ENCODE data around the gene CCL25.
"Not testable (repeated sequence)": the region's sequence is repeated elsewhere in the genome, so short reads cannot be mapped to it uniquely, and the experiment has no call there.

CCL25 gene, protein sequence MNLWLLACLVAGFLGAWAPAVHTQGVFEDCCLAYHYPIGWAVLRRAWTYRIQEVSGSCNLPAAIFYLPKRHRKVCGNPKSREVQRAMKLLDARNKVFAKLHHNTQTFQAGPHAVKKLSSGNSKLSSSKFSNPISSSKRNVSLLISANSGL

DNA sequence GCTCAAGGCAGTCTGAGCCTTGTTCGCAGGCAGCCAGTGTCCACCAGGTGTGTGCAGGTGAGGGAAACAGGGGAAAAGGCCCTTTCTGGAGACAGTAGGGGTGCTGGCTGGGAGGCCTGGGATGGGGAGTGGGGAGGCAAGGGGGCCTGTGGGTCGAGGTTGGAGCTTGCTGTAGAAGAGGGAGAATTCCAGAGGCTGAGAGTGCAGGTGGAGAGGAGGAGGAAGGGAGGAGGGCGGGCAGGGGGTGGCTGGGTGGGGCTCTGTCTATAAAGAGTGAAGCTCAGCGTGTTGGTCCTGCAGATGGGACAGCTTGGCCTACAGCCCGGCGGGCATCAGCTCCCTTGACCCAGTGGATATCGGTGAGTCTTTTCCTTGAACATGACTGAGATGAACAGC is at the start of gene CCL25:
Gene CCL25, plus strand, starts transcription at position 297 of the 396 bp plus-strand sequence. CDS start 290 bp downstream, outside the sequence.
- no peak for DNase-seq

DNA sequence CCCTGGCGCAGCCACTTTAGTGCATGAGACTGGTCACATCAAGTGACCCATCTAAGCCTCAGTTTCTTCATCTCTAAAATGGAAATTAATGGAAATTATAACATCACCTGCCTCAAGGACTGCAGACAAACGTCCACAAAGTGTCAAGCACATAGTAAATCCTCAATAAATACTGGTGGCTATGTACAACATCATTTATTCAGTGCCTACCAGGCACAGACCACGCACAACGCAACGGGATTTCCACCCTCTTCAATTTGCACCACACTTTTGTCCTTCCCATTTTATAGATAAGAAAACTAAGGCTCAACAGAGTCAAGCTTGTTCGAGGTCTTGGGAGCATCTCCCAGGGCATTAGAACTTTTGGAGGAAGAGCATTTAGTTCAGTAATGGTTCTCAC is 48.6 kb upstream of the CCL25 start:
- no peak for DNase-seq

DNA sequence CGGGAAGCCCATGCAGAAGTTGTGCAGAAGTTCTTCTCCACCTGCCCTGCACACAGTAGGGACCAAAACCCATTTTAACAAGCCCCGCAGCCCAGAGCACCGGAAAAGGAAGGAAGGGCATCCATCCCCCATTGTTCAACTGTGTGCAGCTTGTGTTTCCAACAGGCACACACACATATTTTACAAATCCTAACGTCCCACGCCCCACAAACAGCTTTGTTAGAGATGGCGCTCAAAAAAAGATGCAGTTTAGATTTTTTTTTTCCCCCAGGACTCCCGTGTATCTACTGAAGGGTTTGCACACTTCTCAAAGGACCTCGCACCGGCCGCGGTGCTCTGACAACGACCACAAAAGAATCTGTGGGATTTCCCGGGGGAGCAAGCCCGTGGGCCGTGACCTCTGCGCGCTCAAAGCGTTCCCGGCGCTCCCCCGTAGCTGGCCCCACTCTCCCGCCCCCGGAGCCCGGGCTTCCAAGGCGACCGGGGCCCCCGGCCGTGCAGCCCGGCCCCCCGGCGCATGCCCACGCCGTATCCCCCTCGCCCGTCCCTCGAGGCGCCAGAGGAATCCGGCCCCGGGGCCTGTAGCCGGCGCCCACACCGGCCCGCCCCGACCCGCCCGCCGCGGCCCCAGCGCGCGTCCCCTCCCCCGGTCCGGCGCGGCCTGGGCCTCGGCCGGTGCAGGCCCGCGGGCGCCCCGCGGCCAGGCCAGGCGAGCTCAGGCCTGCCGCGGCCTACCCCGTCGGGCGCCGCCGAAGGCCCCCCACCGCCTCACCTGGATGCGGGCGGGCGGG is 47.6 kb upstream of the CCL25 start:
- DNase-seq: peak; percentile 6

DNA sequence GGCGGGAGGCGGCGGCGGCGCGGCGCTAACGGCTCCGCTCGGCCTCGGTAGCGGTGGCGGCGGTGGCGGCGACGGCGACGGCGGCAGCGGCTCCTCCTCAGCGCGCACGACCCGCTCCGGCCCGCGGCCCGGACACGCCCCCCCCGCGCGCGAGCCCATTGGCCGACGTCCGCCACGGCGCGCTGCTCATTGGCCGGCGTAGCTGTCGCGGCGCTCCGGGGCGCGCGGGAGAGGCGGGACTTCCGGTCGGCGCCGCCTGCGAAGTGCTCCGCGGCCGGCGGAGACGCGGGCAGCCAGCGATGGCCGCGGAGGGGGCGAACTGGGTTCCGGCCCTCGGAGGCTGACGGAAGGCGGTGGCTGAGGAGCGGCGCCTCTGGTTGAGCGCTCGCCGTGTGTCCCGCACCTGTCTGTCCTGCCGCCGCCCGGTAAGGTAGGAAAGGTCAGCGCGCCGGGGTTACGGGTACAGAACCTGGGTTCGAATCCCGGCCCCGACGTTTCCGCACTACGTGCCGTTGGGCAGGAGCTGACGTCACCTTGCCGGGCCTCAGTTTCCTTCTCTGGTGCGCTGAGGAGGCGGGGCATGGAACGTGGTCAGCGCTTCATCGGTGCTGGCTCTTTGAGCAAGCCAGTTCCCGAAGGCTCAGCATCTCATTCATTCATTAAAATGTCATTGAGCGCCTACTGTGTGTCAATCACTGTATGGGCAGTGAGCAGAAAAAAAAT is 46.9 kb upstream of the CCL25 start, which contains the start of gene ELAVL1:
Gene ELAVL1, minus strand, starts transcription at position 108 of the 723 bp plus-strand sequence. CDS start 13,826 bp downstream, outside the sequence.
- peak; percentile 85 for DNase-seq

DNA sequence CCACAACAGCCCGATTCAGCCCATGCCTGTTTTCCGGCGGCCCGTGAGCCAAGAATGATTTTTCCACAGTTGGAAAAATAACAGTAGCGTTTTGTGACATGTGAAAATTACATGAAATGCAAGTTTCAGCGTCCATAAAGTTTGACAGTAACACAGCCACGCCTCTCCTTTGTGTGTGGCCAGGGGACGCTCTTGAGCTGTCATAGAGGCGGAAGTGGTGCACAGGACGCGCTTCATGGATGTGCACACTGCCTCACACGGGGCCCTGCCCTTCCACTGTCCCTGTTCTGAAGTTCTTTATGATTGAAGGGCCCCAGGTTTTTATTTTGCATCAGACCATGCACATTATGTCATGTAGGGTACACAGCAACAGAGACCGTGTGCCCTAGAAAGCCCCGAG is 34.8 kb upstream of the CCL25 start:
- DNase-seq: peak; percentile 47

DNA sequence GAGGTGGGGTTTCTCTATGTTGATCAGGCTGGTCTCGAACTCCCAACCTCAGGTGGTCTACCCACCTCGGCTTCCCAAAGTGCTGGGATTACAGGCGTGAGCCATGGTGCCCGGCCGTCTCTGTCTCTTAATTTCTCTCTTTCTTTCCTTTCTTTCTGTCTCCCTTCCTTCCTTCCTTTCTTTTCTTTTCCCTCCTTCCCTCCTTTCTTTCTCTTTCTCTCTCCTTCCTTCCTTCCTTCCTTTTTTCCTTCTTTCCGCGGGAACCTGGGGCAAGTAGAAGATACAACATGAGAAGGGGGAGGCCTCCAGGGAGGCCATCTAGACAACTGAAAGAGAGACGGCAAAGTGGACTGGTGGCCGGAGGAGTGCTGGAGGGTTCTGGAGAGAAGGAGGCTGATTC is 31.9 kb upstream of the CCL25 start:
- no peak for DNase-seq

DNA sequence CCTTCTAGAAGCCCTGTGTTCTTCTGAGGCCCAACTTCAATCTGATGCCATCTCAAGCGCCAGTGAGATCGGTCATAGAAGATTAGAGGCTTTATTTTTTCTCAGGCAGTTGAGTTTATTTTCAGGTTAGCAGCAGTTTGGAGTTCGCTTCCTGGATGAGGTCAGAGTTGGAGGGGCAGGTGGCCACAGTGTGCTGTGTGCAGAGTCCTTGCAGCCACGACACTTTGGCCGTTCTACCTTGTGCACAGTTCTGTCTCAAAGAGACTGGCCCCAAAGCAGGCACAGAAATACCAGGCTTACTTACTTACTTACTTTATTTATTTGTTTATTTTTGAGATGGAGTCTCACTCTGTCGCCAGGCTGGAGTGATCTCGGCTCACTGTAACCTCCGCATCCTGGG is 31.2 kb upstream of the CCL25 start:
- no peak for DNase-seq

DNA sequence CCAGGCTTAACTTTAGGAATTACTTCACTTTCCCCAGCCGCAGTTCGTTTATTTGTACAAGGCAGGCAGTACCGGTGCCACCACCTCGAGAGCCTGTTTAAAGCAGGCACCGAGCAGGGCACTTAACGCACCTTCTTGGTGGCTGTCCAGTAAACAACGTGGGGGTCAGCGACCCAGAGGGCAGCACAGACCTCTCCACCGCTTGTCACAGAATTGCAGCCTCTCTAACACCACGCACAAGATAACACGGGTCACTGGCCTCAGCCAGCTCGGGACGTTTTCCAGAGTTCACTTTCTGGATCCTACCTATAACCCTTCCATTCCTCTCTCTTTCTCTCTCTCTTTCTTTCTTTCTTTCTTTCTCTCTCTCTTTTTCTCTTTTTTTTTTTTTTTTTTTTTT is 30.3 kb upstream of the CCL25 start:
- DNase-seq: no peak

DNA sequence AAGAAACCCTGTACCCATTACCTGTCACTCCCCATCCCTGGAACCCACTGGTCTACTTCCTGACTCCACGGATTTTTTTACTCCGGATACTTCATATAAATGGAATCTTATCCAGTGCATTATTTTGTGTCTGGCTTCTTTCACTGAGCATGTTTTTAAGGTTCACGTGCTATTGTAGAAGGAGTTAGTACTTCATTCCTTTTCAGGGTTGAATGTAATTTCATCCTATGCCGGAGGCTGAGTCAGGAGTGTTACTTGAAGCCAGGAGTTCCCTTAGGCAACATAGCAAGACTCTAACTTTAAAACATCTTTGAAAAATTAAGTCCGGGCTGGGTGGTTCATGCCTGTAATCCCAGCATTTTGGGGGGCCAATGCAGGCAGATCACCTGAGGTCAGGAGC is 29.2 kb upstream of the CCL25 start:
- DNase-seq: no peak

DNA sequence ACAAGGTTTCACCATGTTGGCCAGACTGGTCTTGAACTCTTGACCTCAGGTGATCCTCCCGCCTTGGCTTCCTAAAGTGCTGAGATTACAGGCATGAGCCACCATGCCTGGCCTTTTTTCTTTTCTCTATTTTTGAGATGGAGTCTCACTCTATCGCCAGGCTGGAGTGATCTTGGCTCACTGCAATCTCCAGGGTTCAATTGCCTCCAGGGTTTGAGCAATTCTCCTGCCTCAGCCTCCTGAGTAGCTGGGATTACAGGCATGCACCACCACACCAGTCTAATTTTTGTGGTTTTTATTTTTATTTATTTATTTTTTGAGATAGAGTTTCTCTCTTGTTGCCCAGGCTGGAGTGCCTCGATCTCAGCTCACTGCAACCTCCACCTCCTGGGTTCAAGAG is 28.3 kb upstream of the CCL25 start:
- DNase-seq: not testable (repeated sequence)

DNA sequence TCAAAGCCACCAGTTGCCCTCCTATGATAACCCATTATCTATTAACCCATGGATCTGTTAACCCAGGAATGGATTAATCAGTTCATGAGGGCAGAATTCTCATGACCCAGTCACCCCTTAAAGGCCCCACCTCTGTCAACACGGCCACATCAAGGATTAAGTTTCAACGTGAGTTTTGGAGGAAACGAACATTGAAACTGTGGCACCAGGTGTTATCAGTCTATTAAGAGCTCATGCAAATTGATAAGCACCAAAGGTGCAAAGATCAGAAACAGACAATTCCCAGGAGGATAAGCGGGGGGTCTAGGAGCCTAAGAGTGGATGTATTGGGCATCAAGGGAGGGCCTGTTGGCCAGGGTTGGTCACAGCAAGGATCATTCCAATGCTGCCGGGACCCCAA is 27.2 kb upstream of the CCL25 start:
- no peak for DNase-seq

DNA sequence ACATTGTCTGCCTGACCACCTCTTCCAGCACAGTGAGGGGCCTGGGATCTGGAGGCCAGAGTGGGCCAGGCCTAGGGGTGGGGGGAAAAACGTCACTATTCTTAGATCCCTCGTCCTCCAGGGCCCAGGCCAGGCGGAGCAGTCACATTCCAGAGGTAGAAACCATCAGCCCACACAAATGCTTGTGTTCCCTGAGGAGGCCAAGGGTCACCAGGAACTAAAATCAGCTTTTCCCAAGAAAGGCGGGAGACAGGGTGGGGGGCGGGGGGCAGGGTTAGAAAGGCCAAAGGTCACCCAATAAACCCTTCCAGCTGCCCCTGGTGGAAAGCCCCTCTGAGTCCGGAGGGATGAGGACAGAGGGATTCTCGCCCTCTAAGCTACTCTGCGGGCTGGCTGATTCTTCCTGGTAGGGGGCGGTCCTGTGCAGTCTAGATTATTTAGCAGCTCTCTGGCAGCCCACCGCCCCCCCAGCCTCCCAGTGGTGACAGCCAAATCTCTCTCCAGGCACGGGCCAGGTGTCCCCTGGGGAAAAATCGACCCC is 23.5 kb upstream of the CCL25 start:
- DNase-seq: no peak

DNA sequence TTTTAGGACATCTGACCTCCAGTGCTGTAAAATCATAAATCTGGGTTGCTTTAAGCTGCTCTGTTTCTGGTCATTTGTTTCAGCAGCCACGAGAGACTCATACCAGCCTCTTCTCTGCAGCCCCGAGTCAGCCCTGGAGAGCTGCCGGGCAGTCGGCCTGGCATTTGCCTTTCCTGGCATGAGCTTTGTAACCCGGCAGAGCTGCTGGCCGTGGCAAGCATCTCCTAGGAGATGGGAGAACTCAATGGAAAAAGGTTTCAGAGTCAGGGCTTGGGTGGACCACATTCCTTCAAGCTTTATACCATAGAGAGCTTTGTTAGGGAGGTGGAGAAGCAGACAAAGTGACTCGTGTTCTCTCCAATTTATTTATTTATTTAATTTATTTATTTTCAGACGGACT is 21.6 kb upstream of the CCL25 start:
- DNase-seq: no peak

DNA sequence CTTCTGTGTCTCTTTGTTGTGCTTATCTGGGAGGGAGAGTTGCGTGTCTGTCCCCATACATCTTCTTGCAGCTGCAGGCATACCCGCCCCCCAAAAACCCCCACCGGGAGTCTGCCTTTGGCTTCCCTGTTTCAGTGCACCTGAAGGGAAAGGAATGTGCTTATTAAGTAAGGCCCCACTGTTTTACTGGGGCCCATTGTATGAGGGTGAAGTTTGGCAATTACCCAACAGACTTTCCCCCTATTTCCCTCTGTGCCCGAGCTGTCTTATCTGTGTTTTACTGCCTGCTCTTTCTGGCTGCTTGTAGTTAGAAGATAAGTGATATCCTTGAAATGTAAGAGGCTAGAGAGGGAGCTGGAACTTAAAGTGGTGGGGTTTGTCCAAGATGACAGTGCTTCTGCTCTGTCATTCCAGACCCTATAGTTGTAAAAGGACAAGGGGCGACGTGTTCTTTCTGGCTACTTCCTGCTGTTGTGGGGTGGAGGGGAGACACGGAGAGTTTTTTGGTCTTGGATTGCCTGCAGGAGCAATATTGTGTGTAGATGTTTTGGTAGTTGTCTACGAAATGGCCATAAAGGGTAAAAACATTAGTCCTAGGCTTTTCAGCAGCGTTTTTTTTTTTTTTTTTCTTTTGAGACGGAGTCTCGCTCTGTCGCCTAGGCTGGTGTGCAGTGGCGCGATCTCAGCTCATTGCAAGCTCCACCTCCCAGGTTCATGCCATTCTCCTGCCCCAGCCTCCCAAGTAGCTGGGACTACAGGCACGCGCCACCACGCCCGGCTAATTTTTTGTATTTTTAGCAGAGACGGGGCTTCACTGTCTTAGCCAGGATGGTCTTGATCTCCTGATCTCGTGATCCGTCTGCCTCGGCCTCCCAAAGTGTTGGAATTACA is 19.0 kb upstream of the CCL25 start:
- DNase-seq: not testable (repeated sequence)

DNA sequence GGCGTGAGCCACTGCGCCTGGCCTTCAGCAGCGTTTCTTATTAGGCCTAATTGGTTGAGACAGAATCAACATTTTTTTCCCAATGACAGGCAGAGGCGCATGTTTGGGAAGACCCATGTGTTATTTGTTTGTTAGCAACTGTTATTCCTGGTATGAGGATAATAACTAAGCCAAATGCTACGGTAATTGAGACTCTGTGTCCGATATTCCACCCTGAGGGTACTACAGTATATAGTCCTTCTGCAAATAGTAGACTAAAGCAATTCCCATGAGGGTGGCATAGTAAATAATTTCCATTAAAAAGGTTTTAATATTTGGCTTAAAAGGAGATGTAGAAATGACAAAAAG is 18.4 kb upstream of the CCL25 start:
- DNase-seq: no peak

DNA sequence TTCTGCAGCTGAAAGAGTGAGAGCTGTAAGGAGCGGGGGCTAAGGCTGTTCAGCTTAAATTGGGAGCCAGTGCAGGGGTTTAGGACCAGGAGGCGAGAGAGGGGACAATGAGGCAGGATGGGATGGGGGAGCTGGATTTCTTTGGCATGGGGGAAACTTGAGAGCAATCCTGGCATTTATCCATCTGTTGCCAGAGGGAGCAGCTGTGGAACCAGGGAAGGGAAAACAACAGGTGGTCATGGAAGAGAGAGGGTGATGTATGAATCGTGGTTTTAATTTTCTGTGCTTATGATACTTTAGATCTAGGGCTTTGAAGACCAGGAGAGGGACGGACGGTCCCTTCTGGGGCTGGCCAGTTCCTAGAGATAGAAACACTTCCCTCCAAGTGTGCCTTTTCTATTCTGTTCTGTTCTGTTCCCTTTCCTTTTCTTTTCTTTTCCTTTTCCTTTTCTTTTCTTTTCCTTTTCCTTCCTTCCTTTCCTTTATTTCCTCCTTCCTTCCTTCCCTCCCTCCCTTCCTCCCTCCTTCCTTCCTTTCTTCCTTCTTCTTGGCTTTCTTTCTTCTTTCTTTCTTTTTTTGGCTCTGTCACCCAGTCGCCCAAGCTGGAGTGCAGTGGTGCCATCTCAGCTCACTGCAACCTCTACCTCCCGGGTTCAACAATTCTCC is 16.0 kb upstream of the CCL25 start:
- DNase-seq: no peak

DNA sequence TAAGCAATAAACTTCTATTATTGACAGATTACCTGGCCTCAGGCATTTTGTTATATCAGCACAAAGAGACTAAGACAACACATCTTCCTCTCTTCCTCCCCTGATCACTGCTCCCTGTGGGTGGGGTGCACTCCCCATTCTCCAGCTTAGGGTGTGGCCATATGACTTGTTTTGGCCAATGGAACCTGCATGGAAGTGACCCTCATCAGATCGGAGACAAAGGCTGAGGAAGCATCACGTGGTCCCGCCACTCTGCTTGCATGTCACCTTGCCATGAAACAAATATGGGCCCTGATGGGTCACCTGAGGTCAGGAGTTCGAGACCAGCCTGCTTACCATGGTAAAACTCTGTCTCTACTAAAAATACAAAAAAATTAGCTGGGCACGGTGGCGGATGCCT is 13.7 kb upstream of the CCL25 start:
- no peak for DNase-seq

DNA sequence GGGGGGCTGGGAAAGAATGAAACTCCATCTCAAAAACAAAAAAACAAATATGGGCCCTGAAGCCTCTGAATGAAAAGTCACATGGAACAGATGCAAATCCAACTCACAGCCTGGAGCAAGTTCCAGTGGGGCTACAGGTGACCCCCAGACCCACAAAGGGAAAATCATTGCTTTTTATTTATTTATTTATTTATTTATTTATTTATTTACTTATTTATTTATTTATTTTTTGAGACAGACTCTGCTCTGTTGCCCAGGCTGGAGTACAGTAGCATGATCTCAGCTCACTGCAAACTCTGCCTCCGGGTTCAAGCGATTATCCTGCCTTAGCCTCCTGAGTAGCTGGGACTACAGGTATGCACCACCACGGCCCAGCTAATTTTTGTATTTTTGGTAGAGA is 13.3 kb upstream of the CCL25 start:
- DNase-seq: no peak

DNA sequence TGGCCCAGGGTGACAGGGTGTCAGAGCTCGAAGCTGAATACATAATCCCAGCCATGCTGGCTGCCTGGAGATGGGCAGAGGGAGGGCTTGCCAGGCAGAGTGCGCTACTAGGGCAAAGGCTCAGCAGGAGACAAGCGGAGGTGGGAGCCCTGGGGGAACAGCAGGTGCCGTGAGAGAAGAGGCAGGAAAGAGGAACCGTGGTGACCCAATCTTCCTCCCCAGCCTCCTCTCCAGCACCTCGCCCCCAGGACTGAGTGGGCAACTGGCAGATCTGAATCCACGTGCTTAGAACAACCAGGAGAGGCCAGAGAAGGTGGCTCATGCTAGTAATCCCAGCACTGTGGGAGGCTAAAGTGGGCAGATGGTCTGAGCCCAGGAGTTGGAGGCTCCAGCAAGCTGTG is 11.0 kb upstream of the CCL25 start:
- DNase-seq: no peak

DNA sequence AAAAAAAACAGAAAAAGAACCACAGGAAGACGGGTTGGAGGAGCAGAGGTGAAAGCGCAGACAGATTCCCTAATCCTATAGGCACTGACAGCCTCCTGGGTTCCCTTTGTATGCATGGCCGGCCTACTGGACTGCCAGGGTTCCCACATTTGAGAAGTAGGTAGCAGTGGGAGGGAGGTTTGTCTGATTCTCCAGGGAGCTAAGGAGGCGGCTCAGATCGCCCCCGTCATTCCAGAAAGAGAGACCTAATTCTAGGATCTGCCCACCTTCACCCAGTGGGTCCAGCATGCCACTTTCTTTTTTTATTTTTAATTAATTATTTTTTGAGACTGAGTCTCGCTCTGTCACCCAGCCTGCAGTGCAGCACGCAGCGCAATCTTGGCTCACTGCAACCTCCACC is 9.7 kb upstream of the CCL25 start:
- no peak for DNase-seq

DNA sequence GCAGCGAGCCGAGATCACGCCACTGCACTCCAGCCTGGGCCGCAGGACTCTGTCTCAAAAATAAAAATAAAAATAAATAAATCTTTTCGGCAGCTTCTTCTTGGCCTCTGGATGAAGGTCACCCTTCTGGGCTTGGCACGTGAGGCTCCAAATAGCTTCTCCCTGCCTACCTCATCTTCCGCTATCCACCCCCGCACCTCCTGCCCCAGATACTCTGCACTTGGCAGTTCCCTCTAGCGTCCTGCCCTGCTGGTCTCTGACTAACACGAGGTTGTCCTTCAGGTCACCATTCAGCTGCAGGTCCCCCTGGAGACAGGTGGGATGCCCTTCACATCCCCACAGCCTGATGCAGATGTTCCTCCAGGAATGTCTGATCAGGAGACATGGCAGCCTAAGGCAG is 8.5 kb upstream of the CCL25 start:
- DNase-seq: no peak

DNA sequence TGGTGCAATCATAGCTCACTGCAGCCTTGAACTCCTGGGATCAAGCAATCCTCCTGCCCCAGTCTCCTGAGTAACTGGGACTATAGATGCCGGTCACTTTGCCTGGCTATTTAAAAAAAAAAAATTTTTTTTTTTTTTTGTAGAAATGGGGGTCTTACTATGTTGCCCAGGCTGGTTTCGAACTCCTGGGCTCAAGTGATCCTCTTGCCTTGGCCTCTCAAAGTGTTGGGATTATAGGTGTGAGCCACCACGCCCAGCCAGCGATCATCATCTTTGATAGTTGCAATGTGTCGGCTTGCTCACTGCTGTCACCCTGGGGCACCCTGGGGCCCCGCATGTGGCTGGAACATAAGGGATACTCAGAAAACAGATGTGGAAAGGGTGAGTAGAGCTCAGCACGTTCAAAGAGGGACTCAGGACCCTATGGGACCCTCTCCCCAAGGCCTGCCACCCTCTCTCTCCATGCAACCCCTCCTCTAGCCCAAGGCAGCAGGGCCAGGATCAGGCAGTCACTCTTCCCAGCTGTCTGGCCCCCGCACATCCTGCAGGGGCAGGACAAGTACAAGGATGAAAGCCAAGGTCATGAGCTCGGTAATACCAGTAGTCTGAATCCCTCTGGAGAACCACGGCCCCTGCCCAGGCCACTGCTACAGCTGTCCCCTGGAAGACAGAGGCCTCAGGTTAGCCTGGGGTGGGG is 6.5 kb upstream of the CCL25 start:
- no peak for DNase-seq

All from activated CD4-positive, alpha-beta T cell treated with anti-CD3 and anti-CD28 coated beads, Interleukin-2, amount 50 U/mL, for 1 hour (primary cell).